22Rv1 (cell line): ENCODE data around the gene TIMP2.

ENCODE experiments used
- CTCF ChIP-seq: fragments of 450-650 bp; IDR thresholded peaks from 2 replicates; pipeline ENCODE4 v1.5.1; 2017; ENCODE audit warnings: mild to moderate bottlenecking
- ZFX ChIP-seq: fragments of 450-650 bp; IDR thresholded peaks from 2 replicates; pipeline ENCODE4 v1.6.1; 2017; ENCODE audit warnings: antibody characterized with exemption, borderline replicate concordance

DNA sequence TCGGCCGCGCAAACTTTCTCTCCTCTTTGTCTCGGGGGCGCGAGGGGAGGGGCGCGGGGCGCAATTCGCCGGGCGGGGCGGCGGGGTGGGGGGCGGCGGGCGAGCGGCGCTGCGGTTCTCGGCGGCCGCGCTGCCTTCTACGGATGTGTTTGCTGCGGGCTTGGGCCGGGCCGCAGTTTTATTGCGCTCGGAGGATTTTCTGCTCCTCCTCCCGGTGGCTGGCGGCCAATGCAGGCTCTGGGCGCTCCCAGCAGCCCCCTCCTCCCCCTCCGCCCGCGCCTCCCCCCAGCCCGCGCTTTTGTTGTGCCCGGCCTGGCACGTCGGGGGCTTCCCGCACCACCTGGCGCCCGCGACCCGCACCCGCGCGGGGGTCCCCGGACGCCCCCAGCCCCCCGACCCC, at the start of gene TIMP2:
- TF ChIP-seq CTCF (no peak), ZFX (no peak)
